Memory B cell (primary cell): ENCODE measurements around the gene CFAP58.

Experiments
- ATAC-seq: fragments of 150-1000 bp; cut with Tn5 transposase; 2 replicates; pipeline ENCODE4 v1.10.0; 2021; ENCODE audit warnings: low read depth, mild to moderate bottlenecking, moderate library complexity
- DNase-seq, 2 donors: peaks; one replicate each; pipeline ENCODE4 v3.0.0; 2022; ENCODE audit warnings: low spot score in 2 of 2
- H3K27ac Mint-ChIP-seq: one replicate; pipeline ENCODE4 v1.8.0; 2022; ENCODE audit warnings: mild to moderate bottlenecking, moderate library complexity, mixed read lengths
- H3K27me3 Mint-ChIP-seq: one replicate; pipeline ENCODE4 v1.8.0; 2022; ENCODE audit warnings: mixed read lengths
- H3K36me3 Mint-ChIP-seq: one replicate; pipeline ENCODE4 v1.8.0; 2022; ENCODE audit warnings: mild to moderate bottlenecking, mixed read lengths
- H3K4me1 Mint-ChIP-seq: one replicate; pipeline ENCODE4 v1.8.0; 2022; ENCODE audit warnings: mixed read lengths
- H3K4me3 Mint-ChIP-seq: one replicate; pipeline ENCODE4 v1.8.0; 2022; ENCODE audit warnings: mild to moderate bottlenecking, moderate library complexity, mixed read lengths
- H3K9me3 Mint-ChIP-seq: one replicate; pipeline ENCODE4 v1.8.0; 2022; ENCODE audit warnings: mixed read lengths

The CFAP58 gene

DNA sequence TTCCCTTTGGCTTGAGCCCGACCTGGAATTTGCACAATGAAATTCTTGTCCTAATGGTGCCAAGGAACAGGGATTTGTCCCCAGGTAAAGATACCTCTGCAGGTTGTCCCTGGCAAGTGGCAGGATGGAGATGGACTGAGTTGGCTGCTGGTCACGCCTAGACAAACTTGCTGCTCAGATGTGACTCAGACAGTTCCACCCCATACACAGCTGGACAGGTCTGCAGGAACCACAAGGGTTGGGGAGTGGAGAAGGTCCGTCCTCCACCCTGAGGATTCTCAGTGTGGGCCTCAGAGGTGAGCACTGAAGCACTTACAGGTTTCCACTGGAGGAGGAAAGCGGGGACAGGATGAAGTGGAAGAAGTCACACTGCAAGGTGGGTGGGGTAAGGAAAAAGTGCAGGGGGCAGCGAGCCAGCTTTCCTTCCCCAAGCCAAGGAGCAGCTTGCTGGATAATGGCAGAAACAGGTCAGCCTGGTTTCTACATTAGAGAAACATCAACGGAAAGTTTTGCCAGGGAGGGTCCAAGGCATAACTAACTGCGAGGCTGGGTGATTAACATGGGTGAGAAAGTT lies 35.8 kb upstream of the CFAP58 start:
- Mint-ChIP-seq H3K4me3 (peak overlapping the region; percentile 21), H3K4me1 (peaks cover 49% of the 10 kb centered on the region), H3K36me3 (peaks cover 10% of the 10 kb centered on the region), H3K27ac (peak overlapping the region; percentile 88), H3K27me3 (no peaks in the 10 kb centered on the region), H3K9me3 (no peaks in the 10 kb centered on the region)
- DNase-seq, result no peak
- no peak for ATAC-seq

- Mint-ChIP-seq H3K4me3 (no peak overlapping the region), H3K4me1 (peaks cover 52% of the 10 kb centered on the region), H3K36me3 (peaks cover 7% of the 10 kb centered on the region), H3K9me3 (no peaks in the 10 kb centered on the region), H3K27ac (no peak overlapping the region), H3K27me3 (no peaks in the 10 kb centered on the region)
- ATAC-seq, result no peak
- DNase-seq, result no peak
These were observed 35.3 kb upstream of the CFAP58 start for GRCh38 chr10:104318326-104318725.

DNA sequence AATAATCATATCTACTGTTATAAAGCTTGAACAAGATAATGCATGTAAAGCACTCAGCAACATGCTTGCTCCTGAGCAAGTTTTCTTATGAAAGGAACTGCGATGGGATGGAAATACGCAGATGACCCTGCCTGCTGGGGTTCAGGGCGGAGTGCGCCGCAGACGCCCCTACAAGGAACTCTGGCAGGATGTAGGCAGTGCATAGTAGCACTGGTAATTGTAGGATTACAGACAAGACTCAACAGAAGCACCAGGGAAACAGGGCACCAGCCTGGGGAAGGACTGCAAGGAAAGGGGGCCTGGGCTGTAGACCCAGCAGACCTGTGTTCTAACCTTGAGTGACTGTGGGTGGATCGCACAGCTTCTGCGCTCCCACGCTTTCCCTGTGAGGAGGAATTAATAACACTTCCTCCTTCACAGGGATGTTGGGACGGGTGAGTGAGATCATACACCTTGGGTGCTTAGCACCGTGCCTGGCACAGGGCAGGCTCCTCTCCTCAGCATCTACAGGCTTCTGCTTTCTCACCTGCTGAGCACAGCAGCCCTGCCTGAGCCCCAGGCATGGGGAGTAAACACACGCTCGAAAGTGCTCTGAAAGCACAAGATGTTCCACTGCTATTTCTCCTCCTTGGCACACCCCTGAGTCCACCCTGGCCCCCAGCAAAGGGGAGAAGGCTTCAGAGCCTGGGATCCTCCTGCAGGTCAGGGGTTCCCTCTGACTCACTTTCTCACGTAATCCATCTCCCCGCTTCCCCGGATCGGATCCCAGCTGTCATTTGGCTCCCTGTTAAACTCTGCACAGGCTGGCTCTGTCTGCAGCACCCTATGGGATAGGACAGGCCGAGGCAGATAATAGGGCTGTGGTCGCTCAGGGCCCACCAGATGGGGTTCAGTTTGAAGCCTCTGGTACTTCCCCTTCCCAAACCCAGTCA lies 34.6 kb upstream of the CFAP58 start:
- DNase-seq (no peak), ATAC-seq (no peak)
- peaks cover 5% of the 10 kb centered on the region for H3K36me3 Mint-ChIP-seq
- H3K9me3 Mint-ChIP-seq, result no peaks in the 10 kb centered on the region
- peak overlapping the region; percentile 39 for H3K27ac Mint-ChIP-seq
- H3K4me3 Mint-ChIP-seq, result peak overlapping the region; percentile 3
- no peaks in the 10 kb centered on the region for H3K27me3 Mint-ChIP-seq
- peaks cover 59% of the 10 kb centered on the region for H3K4me1 Mint-ChIP-seq

DNA sequence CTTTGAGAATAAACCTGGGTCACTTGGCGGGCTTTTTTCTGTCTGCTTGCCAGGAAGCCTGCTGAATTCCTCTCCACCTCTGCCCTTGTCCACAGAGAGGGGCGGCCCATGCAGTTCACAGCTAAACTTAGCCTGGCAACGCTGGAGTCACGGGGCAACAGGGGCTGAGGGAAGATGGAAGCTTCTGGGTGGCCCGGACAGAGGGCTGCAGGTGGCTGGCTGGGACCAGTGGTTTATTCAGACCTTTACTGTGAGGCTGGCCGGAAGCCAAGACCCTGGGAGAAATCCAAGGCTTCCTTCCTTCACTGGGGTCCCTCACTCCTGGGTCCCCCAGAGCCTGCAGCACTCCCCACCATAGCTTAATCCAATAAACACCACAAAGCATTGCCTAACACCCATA lies 32.4 kb upstream of the CFAP58 start:
- H3K9me3 Mint-ChIP-seq, result no peaks in the 10 kb centered on the region
- peaks cover 76% of the 10 kb centered on the region for H3K4me1 Mint-ChIP-seq
- no peak overlapping the region for H3K4me3 Mint-ChIP-seq
- no peak for ATAC-seq
- H3K27me3 Mint-ChIP-seq, result no peaks in the 10 kb centered on the region
- peaks cover 8% of the 10 kb centered on the region for H3K36me3 Mint-ChIP-seq
- H3K27ac Mint-ChIP-seq, result peak overlapping the region; percentile 73
- DNase-seq, result no peak

DNA sequence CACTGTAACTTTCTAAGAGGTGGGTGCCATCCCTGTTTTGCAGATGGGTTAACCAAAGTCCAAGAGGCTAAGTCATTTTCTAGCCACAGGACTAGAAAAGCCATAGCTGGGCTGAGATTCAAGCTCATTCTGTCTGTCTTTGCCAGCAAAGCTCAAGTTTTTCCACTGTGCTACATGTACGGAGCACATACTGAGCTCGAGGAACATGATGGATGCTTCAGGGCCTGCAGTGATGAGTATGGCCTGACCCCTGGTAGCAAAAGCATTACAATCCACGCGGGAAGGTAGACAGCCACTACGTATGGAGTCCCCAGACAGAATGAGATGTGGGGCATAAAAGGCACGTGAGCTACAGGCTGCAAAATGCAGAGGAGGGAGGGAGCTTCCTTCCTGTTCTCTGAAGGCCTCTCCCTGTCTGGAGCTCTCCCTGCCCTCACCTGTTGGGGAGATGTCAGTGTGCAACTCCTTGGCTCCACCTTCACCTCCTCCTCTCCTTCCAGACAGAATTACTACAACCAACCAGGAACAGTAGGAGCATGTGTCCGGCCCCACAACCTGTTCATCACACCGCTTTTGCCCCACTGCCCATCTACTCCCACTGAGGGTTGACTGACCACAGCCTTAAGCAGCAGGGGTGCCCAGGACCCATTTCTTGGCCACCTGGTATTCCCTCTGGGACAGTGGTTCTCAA lies 31.8 kb upstream of the CFAP58 start:
- Mint-ChIP-seq H3K27me3 (no peaks in the 10 kb centered on the region), H3K4me3 (peak overlapping the region; percentile 54), H3K27ac (peak overlapping the region; percentile 73), H3K4me1 (peaks cover 81% of the 10 kb centered on the region), H3K36me3 (peaks cover 8% of the 10 kb centered on the region), H3K9me3 (no peaks in the 10 kb centered on the region)
- ATAC-seq, result peak; percentile 31
- DNase-seq, result no peak

GRCh38 chr10:104322416-104322782 lies 31.2 kb upstream of the CFAP58 start:
- H3K27me3 Mint-ChIP-seq, result no peaks in the 10 kb centered on the region
- peak; percentile 62 for ATAC-seq
- peaks cover 81% of the 10 kb centered on the region for H3K4me1 Mint-ChIP-seq
- H3K27ac Mint-ChIP-seq, result peak overlapping the region; percentile 73
- H3K4me3 Mint-ChIP-seq, result peak overlapping the region; percentile 54
- H3K9me3 Mint-ChIP-seq, result no peaks in the 10 kb centered on the region
- DNase-seq, result no peak
- H3K36me3 Mint-ChIP-seq, result peaks cover 7% of the 10 kb centered on the region

- peaks cover 78% of the 10 kb centered on the region for H3K4me1 Mint-ChIP-seq
- no peaks in the 10 kb centered on the region for H3K9me3 Mint-ChIP-seq
- peak overlapping the region; percentile 73 for H3K27ac Mint-ChIP-seq
- no peak overlapping the region for H3K4me3 Mint-ChIP-seq
- DNase-seq (no peak), ATAC-seq (no peak)
- peaks cover 5% of the 10 kb centered on the region for H3K36me3 Mint-ChIP-seq
- H3K27me3 Mint-ChIP-seq, result no peaks in the 10 kb centered on the region
These were observed 30.5 kb upstream of the CFAP58 start for GRCh38 chr10:104323085-104323484.

DNA sequence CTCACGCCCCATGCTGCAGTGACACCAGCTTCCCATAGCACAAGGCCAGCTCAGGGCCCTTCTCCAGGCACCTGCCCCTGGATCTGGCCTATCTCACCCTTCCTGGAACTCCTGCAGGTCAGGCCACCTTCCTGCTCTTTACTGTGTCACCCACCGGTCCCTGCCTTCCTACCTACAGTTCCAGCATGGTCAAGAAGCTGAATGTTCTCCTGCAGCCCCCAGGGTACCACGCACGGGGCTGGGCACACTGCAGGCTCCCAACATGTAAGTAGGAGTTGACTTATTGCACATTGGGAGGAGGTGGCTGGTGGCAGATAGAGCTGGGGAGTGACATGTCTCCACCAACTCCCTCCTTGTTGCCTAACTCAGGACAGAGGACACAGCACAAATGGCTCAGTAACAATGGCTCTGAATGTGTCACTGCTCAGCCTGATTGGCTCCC lies 29.9 kb upstream of the CFAP58 start:
- peak overlapping the region; percentile 81 for H3K27ac Mint-ChIP-seq
- peaks cover 78% of the 10 kb centered on the region for H3K4me1 Mint-ChIP-seq
- H3K36me3 Mint-ChIP-seq, result peaks cover 5% of the 10 kb centered on the region
- peak overlapping the region; percentile 83 for H3K4me3 Mint-ChIP-seq
- DNase-seq (no peak), ATAC-seq (no peak)
- no peaks in the 10 kb centered on the region for H3K9me3 Mint-ChIP-seq
- no peaks in the 10 kb centered on the region for H3K27me3 Mint-ChIP-seq

DNA sequence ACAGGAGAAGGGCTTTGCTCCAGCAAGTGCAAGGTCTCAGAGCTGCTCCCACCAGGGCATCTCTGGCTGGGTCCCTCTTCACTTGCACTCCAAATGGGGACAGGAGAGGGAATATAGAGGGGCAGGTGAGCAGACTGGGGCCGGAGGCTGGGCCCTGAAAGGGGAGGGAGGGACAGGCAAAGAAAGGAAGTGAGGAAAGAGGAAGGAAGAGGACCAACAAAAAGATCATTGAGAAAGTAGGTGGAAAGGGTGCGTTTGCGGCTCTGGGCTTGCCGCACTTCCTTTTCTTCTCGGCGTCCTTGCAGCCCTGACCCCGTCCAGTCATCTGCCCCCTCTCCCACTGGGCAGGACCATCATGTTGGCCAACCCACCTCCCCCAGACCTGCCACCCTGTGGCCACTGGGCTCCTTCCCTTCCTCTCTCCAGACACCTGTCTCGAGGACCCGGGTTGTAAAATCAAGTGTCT lies 29.4 kb upstream of the CFAP58 start:
- peaks cover 5% of the 10 kb centered on the region for H3K36me3 Mint-ChIP-seq
- peak overlapping the region; percentile 83 for H3K4me3 Mint-ChIP-seq
- no peaks in the 10 kb centered on the region for H3K27me3 Mint-ChIP-seq
- peaks cover 78% of the 10 kb centered on the region for H3K4me1 Mint-ChIP-seq
- DNase-seq, result no peak
- H3K27ac Mint-ChIP-seq, result peak overlapping the region; percentile 81
- H3K9me3 Mint-ChIP-seq, result no peaks in the 10 kb centered on the region
- ATAC-seq, result peak; percentile 27

- ATAC-seq, result no peak
- Mint-ChIP-seq H3K4me1 (peaks cover 78% of the 10 kb centered on the region), H3K4me3 (peak overlapping the region; percentile 83), H3K27ac (peak overlapping the region; percentile 81), H3K36me3 (peaks cover 5% of the 10 kb centered on the region), H3K27me3 (no peaks in the 10 kb centered on the region), H3K9me3 (no peaks in the 10 kb centered on the region)
- no peak for DNase-seq
These were observed 28.7 kb upstream of the CFAP58 start for GRCh38 chr10:104324931-104325330.

DNA sequence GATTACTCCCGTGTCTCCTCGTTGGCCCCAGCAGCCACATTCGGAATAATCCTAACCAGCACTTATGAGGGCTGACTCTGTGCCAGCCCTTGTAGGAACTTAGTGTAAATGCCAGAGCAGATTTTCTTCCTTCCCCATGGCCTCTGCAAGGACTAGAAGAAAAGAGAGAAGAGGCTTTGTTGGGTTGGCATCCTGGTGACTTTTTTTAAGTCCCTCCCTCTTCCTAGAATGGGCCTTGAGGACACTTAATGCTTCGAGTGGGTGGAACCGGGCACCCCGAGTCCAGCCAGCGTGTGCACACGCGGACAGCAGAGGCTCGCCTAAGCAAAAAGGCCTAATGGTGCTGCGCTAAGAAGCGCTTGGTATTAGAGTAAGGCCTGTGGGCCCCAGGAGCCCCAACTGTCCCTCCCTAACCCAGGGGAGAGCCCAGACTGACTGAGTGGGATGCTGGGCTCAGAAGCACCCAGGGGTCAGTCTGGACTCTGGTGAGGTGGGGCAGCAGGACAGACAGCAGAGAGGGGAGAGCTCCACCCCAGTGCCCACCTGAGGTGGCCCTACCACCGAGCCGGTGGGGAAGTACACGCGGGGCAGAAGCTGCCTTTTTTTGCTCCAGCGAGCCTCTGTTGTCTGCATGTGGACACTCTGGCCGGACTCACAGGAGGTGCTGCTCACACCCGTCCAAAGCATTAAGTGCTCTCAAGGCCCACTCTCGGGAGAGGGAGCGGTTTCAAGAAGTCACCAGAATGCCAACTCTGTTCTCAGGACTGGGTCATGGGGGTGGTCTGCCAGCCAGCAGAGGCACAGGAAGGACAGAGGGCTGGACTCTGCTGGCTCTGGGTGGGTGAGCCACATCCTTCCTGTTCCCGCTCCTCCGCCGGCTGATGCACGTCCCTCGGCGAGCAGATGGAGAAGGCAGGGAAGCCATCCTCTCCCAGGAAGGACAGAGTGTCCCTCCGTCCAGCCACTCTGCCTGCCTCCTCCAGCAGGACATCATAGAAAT lies 27.9 kb upstream of the CFAP58 start:
- Mint-ChIP-seq H3K4me3 (peak overlapping the region; percentile 42), H3K27ac (peak overlapping the region; percentile 78), H3K36me3 (peaks cover 5% of the 10 kb centered on the region), H3K27me3 (no peaks in the 10 kb centered on the region), H3K4me1 (peaks cover 76% of the 10 kb centered on the region), H3K9me3 (no peaks in the 10 kb centered on the region)
- no peak for ATAC-seq
- DNase-seq, result no peak

GRCh38 chr10:104326991-104327610 lies 26.5 kb upstream of the CFAP58 start:
- Mint-ChIP-seq H3K9me3 (no peaks in the 10 kb centered on the region), H3K27me3 (no peaks in the 10 kb centered on the region), H3K27ac (peak overlapping the region; percentile 78), H3K4me3 (no peak overlapping the region), H3K4me1 (peaks cover 75% of the 10 kb centered on the region), H3K36me3 (peaks cover 5% of the 10 kb centered on the region)
- ATAC-seq (no peak), DNase-seq (no peak)
